HG03460 (cell line): ENCODE measurements around the gene HHLA2.

Experiments
- ATAC-seq: cut with Tn5 transposase; IDR thresholded peaks from one replicate; pipeline ENCODE4 v1.9.1; 2021; ENCODE audit not compliant: unreplicated experiment

The HHLA2 gene

DNA sequence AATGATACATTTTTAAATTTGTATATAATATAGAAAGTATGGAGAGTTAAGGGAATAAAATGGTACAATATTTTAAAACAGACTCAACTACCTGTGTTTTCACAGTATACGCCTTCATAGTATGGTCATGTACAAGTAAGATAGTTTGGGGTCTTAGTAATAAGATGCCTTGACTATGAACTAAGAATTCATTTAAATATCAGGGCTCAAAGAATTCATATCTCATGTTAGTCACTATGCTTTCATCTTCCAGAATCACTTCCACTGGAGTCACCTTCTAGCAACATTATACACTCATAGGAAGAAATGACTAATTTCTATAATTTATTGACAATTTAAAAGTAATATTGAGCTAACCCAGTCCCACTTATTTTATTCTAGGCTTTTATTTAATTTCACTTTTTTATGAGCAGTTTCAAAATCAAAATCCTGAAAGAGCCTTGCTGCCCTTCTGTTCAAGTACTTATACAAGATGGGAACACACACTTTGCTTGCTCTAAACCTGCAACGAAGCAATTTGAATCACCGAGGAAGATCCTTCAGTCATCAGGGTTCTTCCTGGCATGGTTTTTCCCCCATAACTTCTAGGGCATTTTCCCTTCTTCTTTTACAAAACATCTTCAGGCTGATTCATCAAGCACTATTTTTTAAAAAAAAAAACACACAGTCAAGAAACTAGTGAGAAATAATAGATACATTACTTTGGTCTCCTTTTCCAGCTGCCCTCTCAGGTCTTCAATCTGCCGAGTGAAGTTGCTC is 119.9 kb downstream of the HHLA2 start:
- no peak for ATAC-seq

DNA sequence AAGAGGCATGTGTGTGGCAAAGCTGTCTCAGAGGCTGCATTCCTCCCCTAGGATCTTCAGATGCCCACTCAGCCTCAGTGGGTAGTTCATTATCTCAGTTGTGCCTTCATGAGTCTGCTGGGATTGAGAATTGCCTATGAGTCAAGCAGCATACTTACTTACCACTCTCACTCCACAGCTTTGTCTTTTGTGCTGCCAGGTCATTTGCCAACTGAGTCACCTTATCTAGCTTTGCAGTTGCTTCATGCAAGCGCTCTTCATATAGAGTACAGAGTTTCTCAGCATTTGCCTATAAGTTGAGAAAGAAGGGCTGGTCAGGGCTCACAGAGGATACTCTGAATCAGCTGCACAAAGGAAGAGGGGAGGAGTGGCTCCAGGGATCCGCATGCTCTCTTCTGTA is 124.6 kb downstream of the HHLA2 start:
- ATAC-seq: no peak
